H9 (cell line): ENCODE data around the gene IL31RA. TPM values are rescaled to one million over a fixed set of nuclear protein-coding genes. Genes with fewer than 3 reads are reported as not detected.
"Not testable (repeated sequence)": the region's sequence is repeated elsewhere in the genome, so short reads cannot be mapped to it uniquely, and the experiment has no call there.

Source experiments
- DNase-seq: peaks from one replicate; pipeline ENCODE4 v3.0.0-alpha.2; 2017
- H2AFZ ChIP-seq: one replicate; pipeline ENCODE4 v1.6.1; 2013; ENCODE audit warnings: mild to moderate bottlenecking, low read length, control low read depth, moderate library complexity
- H2AK5ac ChIP-seq: 2 replicates; pipeline ENCODE4 v1.6.1; 2013; ENCODE audit warnings: low read length, control low read depth, mixed read lengths; ENCODE audit not compliant: insufficient read length
- H2BK120ac ChIP-seq: one replicate; pipeline ENCODE4 v1.6.1; 2013; ENCODE audit warnings: low read depth, mild to moderate bottlenecking, low read length, control low read depth, inconsistent platforms; ENCODE audit not compliant: poor library complexity, severe bottlenecking
- H2BK12ac ChIP-seq: 2 replicates; pipeline ENCODE4 v1.6.1; 2013; ENCODE audit warnings: low read length, control low read depth, mixed read lengths, low read depth; ENCODE audit not compliant: insufficient read length
- H2BK15ac ChIP-seq: 2 replicates; pipeline ENCODE4 v1.6.1; 2013; ENCODE audit warnings: low read depth, low read length, control low read depth
- H2BK20ac ChIP-seq: one replicate; pipeline ENCODE4 v1.6.1; 2013; ENCODE audit warnings: low read depth, mild to moderate bottlenecking, low read length, control low read depth, inconsistent platforms; ENCODE audit not compliant: poor library complexity, severe bottlenecking
- H2BK5ac ChIP-seq: 2 replicates; pipeline ENCODE4 v1.6.1; 2013; ENCODE audit warnings: low read length, control low read depth, mixed read lengths; ENCODE audit not compliant: insufficient read length
- H3K14ac ChIP-seq: 2 replicates; pipeline ENCODE4 v1.6.1; 2013; ENCODE audit warnings: low read length, control low read depth; ENCODE audit not compliant: insufficient read depth
- H3K18ac ChIP-seq: 2 replicates; pipeline ENCODE4 v1.6.1; 2013; ENCODE audit warnings: low read depth, mild to moderate bottlenecking, mixed read lengths, low read length, control low read depth; ENCODE audit not compliant: insufficient read length
- H3K23ac ChIP-seq: 2 replicates; pipeline ENCODE4 v1.6.1; 2013; ENCODE audit warnings: low read length, control low read depth, mixed read lengths, low read depth; ENCODE audit not compliant: insufficient read length
- H3K23me2 ChIP-seq: 2 replicates; pipeline ENCODE4 v1.6.1; 2013; ENCODE audit warnings: low read depth, mild to moderate bottlenecking, mixed read lengths, low read length, control low read depth; ENCODE audit not compliant: insufficient read length, poor library complexity, severe bottlenecking
- H3K27ac ChIP-seq: 2 replicates; pipeline ENCODE4 v1.5.1; 2013; ENCODE audit warnings: low read length, control low read depth, mixed read lengths, low read depth; ENCODE audit not compliant: insufficient read length
- H3K27me3 ChIP-seq: 2 replicates; pipeline ENCODE4 v1.6.1; 2013; ENCODE audit warnings: low read length, control low read depth, inconsistent platforms; ENCODE audit not compliant: insufficient read depth
- H3K4ac ChIP-seq: 2 replicates; pipeline ENCODE4 v1.6.1; 2013; ENCODE audit warnings: low read depth, mild to moderate bottlenecking, control low read depth, inconsistent platforms, low read length, moderate library complexity
- H3K4me1 ChIP-seq: 2 replicates; pipeline ENCODE4 v1.6.1; 2013; ENCODE audit warnings: low read length, control low read depth, inconsistent platforms; ENCODE audit not compliant: insufficient read depth
- H3K4me2 ChIP-seq: 2 replicates; pipeline ENCODE4 v1.6.1; 2013; ENCODE audit warnings: low read length, control low read depth, mixed read lengths; ENCODE audit not compliant: insufficient read length, insufficient read depth
- H3K56ac ChIP-seq: 2 replicates; pipeline ENCODE4 v1.6.1; 2013; ENCODE audit warnings: low read depth, mild to moderate bottlenecking, mixed read lengths, low read length, control low read depth; ENCODE audit not compliant: insufficient read length
- H3K79me1 ChIP-seq: 2 replicates; pipeline ENCODE4 v1.6.1; 2013; ENCODE audit warnings: low read depth, mild to moderate bottlenecking, moderate library complexity, low read length, control low read depth, inconsistent platforms; ENCODE audit not compliant: insufficient read depth, poor library complexity, severe bottlenecking
- H3K79me2 ChIP-seq: 2 replicates; pipeline ENCODE4 v1.6.1; 2013; ENCODE audit warnings: low read length, control low read depth, inconsistent platforms; ENCODE audit not compliant: insufficient read depth
- H3K9ac ChIP-seq: 2 replicates; pipeline ENCODE4 v1.6.1; 2013; ENCODE audit warnings: low read length, control low read depth, mixed read lengths; ENCODE audit not compliant: insufficient read length; ENCODE audit errors: extremely low read depth
- H3K9me3 ChIP-seq: one replicate; pipeline ENCODE4 v1.6.1; 2013; ENCODE audit warnings: low read depth, low read length, inconsistent platforms; ENCODE audit not compliant: control insufficient read depth
- H3T11ph ChIP-seq: one replicate; pipeline ENCODE4 v1.6.1; 2013; ENCODE audit warnings: mild to moderate bottlenecking, low read length, control low read depth, inconsistent platforms
- H4K20me1 ChIP-seq: one replicate; pipeline ENCODE4 v1.6.1; 2013; ENCODE audit not compliant: control insufficient read depth, insufficient read length, insufficient read depth
- H4K5ac ChIP-seq: 2 replicates; pipeline ENCODE4 v1.6.1; 2013; ENCODE audit warnings: low read depth, mild to moderate bottlenecking, mixed read lengths, low read length, control low read depth; ENCODE audit not compliant: insufficient read length
- H4K8ac ChIP-seq: replicated peaks from 2 replicates; pipeline ENCODE4 v1.6.1; 2013; ENCODE audit warnings: low read length, control low read depth, mixed read lengths, low read depth; ENCODE audit not compliant: insufficient read length
- H4K91ac ChIP-seq: 2 replicates; pipeline ENCODE4 v1.6.1; 2013; ENCODE audit warnings: low read depth, mild to moderate bottlenecking, moderate library complexity, mixed read lengths, low read length, control low read depth; ENCODE audit not compliant: insufficient read length
- H3K27ac Mint-ChIP-seq, 3 experiments: 2 replicates in 2 of 3; 3 replicates in 1 of 3; pipeline ENCODE4 v1.8.0; 2020 to 2021; ENCODE audit warnings: mixed read lengths in 3 of 3, mild to moderate bottlenecking in 1 of 3, moderate library complexity in 1 of 3
- H3K27me3 Mint-ChIP-seq: 2 replicates; pipeline ENCODE4 v1.8.0; 2021; ENCODE audit warnings: low read depth, mild to moderate bottlenecking, moderate library complexity, mixed read lengths
- H3K36me3 Mint-ChIP-seq, 3 experiments: 2 replicates in 2 of 3; 3 replicates in 1 of 3; pipeline ENCODE4 v1.8.0; 2020 to 2021; ENCODE audit warnings: low read depth in 3 of 3, mixed read lengths in 3 of 3; ENCODE audit not compliant: insufficient read depth in 1 of 3
- H3K4me1 Mint-ChIP-seq, 2 experiments: 2 replicates each; pipeline ENCODE4 v1.8.0; 2020; ENCODE audit warnings: mixed read lengths in 2 of 2
- H3K4me3 Mint-ChIP-seq, 2 experiments: 2 replicates in 1 of 2; 3 replicates in 1 of 2; pipeline ENCODE4 v1.8.0; 2020 to 2021; ENCODE audit warnings: mild to moderate bottlenecking in 2 of 2, mixed read lengths in 2 of 2, moderate library complexity in 1 of 2
- H3K9me3 Mint-ChIP-seq, 2 experiments: 2 replicates in 1 of 2; 3 replicates in 1 of 2; pipeline ENCODE4 v1.8.0; 2020; ENCODE audit warnings: mild to moderate bottlenecking in 2 of 2, mixed read lengths in 2 of 2, moderate library complexity in 1 of 2
- CTCF ChIP-seq: fragments of 200-600 bp; sonication (generic); conservative IDR thresholded peaks from 3 replicates; pipeline ENCODE4 v1.8.0; 2021; ENCODE audit warnings: antibody characterized with exemption, mild to moderate bottlenecking
- WGBS: extraction: QIAGEN DNeasy Blood & Tissue Kit; methylation state at CpG from one replicate; pipeline ENCODE4 v1.1.7; 2013; ENCODE audit warnings: missing lambda C conversion rate, low lambda C conversion rate, mixed read lengths; ENCODE audit not compliant: insufficient read length; ENCODE audit errors: extremely low coverage; 5-methylcytosine and 5-hydroxymethylcytosine counted together
- long read RNA-seq: library from polyadenylated mRNA; unstranded; transcript quantifications from one replicate; pipeline ENCODE4 v2.0.0, GENCODE V29; 2020
- total RNA-seq: library from RNA; stranded (reverse); gene quantifications from 2 replicates; pipeline ENCODE4 v1.2.1, GENCODE V29; 2021

The IL31RA gene
- total RNA-seq: 0.11 TPM in 1 of 2 replicates, not detected in the other
- long read RNA-seq: 0 reads

- Mint-ChIP-seq H3K4me1 (peaks cover 4 to 5% of the 10 kb centered on the region in 2 experiments; a peak in 1 of 4 replicates), H3K4me3 (no peak within 1 kb of the TSS), H3K27ac (no peak within 1 kb of the TSS), H3K9me3 (no peaks in the 10 kb centered on the region; a peak in 1 of 5 replicates), H3K27me3 (no peaks in the 10 kb centered on the region), H3K36me3 (no peaks in the 10 kb centered on the region)
- no peak within 1 kb of the TSS for H4K8ac ChIP-seq
- H3K14ac ChIP-seq: no peak within 1 kb of the TSS
- TF ChIP-seq CTCF: no peak
- no peak within 1 kb of the TSS for H4K5ac ChIP-seq
- no peak within 1 kb of the TSS for H2BK12ac ChIP-seq
- H3K23me2 ChIP-seq: no peaks in the 10 kb centered on the region
- H4K91ac ChIP-seq: no peak within 1 kb of the TSS
- no peak within 1 kb of the TSS for H3K9ac ChIP-seq
- no peak within 1 kb of the TSS for H2BK120ac ChIP-seq
- no peak within 1 kb of the TSS for H2AK5ac ChIP-seq
- H3K4ac ChIP-seq: no peak within 1 kb of the TSS
- H2BK20ac ChIP-seq: no peak within 1 kb of the TSS
- DNase-seq: no peak
- no peaks in the 10 kb centered on the region for H3K27me3 ChIP-seq
- H4K20me1 ChIP-seq: no peaks in the 10 kb centered on the region
- WGBS: no CpG with 5 or more reads among the region's 10 CpGs
- H3K9me3 ChIP-seq: no peaks in the 10 kb centered on the region
- no peak within 1 kb of the TSS for H3K56ac ChIP-seq
- no peak within 1 kb of the TSS for H3K18ac ChIP-seq
- no peaks in the 10 kb centered on the region for H3K79me1 ChIP-seq
- H2AFZ ChIP-seq: no peak within 1 kb of the TSS
- H2BK5ac ChIP-seq: no peak within 1 kb of the TSS
- H3T11ph ChIP-seq: no peak within 1 kb of the TSS
- no peaks in the 10 kb centered on the region for H3K4me1 ChIP-seq
- no peak within 1 kb of the TSS for H3K23ac ChIP-seq
- no peaks in the 10 kb centered on the region for H3K79me2 ChIP-seq
- H3K4me2 ChIP-seq: no peak within 1 kb of the TSS
- no peak within 1 kb of the TSS for H3K27ac ChIP-seq
- no peak within 1 kb of the TSS for H2BK15ac ChIP-seq
Observed at GRCh38 chr5:55850839-55851674, at the start of gene IL31RA. Gene IL31RA, plus strand, starts transcription at chr5:55851357. Its CDS starts 214 bp downstream, at chr5:55851571.

GRCh38 chr5:55808814-55809213 lies 42.3 kb upstream of the IL31RA start:
- not testable (repeated sequence) for H3K56ac ChIP-seq, H3K4me1 ChIP-seq, H3K9ac ChIP-seq, H3K18ac ChIP-seq, H2BK12ac ChIP-seq, H3K27ac ChIP-seq, H3K79me2 ChIP-seq, H2BK5ac ChIP-seq, H3K79me1 ChIP-seq, H3K4ac ChIP-seq, H3K4me3 Mint-ChIP-seq, DNase-seq, H3K27me3 Mint-ChIP-seq, H3T11ph ChIP-seq, H4K91ac ChIP-seq, H3K4me1 Mint-ChIP-seq, H4K5ac ChIP-seq, H2BK20ac ChIP-seq, H2AFZ ChIP-seq, H3K23me2 ChIP-seq, H3K4me2 ChIP-seq, H4K8ac ChIP-seq, H3K27me3 ChIP-seq, H2BK120ac ChIP-seq, H4K20me1 ChIP-seq, H3K27ac Mint-ChIP-seq, H2AK5ac ChIP-seq, H3K14ac ChIP-seq, H2BK15ac ChIP-seq, H3K9me3 ChIP-seq, H3K23ac ChIP-seq
- peaks cover 28 to 33% of the 10 kb centered on the region in 2 experiments for H3K9me3 Mint-ChIP-seq
- H3K36me3 Mint-ChIP-seq: peaks cover 3 to 21% (median 18%) of the 10 kb centered on the region in 3 experiments; a peak in 5 of 7 replicates
- no CpG with 5 or more reads among the region's 7 CpGs for WGBS
